ENCODE results near the gene ETV3L. TPM values are rescaled to one million over a fixed set of nuclear protein-coding genes. Genes with fewer than 3 reads are reported as not detected.

Gene ETV3L
- total RNA-seq, result not detected in 2 replicates

GRCh38 chr1:157099633-157100009, at the start of gene ETV3L:
TSS of gene ETV3L (minus strand) at chr1:157099808. CDS start at chr1:157099523, 285 bp downstream.
- no peak for DNase-seq (ENCODE audit: extremely low read depth, low read depth, low spot score)

- no peak for DNase-seq (ENCODE audit: extremely low read depth, low read depth, low spot score)
Measured at GRCh38 chr1:157147906-157148700, 48.5 kb upstream of the ETV3L start.

- no peak for DNase-seq (ENCODE audit: extremely low read depth, low read depth, low spot score)
Measured at GRCh38 chr1:157147037-157147436, 47.4 kb upstream of the ETV3L start.

GRCh38 chr1:157146244-157146643, 46.6 kb upstream of the ETV3L start:
- DNase-seq (ENCODE audit: extremely low read depth, low read depth, low spot score), result no peak

- DNase-seq (ENCODE audit: extremely low read depth, low read depth, low spot score), result no peak
Measured at GRCh38 chr1:157145076-157145475, 45.5 kb upstream of the ETV3L start.

- no peak for DNase-seq (ENCODE audit: extremely low read depth, low read depth, low spot score)
Measured at GRCh38 chr1:157144509-157144908, 44.9 kb upstream of the ETV3L start.

- DNase-seq (ENCODE audit: extremely low read depth, low read depth, low spot score), result no peak
Measured at GRCh38 chr1:157142765-157143423, 43.3 kb upstream of the ETV3L start.

GRCh38 chr1:157142201-157142600, 42.6 kb upstream of the ETV3L start:
- no peak for DNase-seq (ENCODE audit: extremely low read depth, low read depth, low spot score)

- no peak for DNase-seq (ENCODE audit: extremely low read depth, low read depth, low spot score)
Measured at GRCh38 chr1:157141212-157141855, 41.7 kb upstream of the ETV3L start.

GRCh38 chr1:157140063-157140588, 40.5 kb upstream of the ETV3L start:
- DNase-seq (ENCODE audit: extremely low read depth, low read depth, low spot score), result no peak

GRCh38 chr1:157139052-157139715, 39.6 kb upstream of the ETV3L start:
- DNase-seq (ENCODE audit: extremely low read depth, low read depth, low spot score), result no peak

- DNase-seq (ENCODE audit: extremely low read depth, low read depth, low spot score), result no peak
Measured at GRCh38 chr1:157138220-157139051, 38.8 kb upstream of the ETV3L start, which contains the start of gene ETV3. TSS of gene ETV3 (minus strand) at chr1:157138395. CDS start at chr1:157136352, 2,043 bp downstream.

GRCh38 chr1:157137408-157138219, 38.0 kb upstream of the ETV3L start:
- no peak for DNase-seq (ENCODE audit: extremely low read depth, low read depth, low spot score)

GRCh38 chr1:157137046-157137407, 37.4 kb upstream of the ETV3L start:
- no peak for DNase-seq (ENCODE audit: extremely low read depth, low read depth, low spot score)

GRCh38 chr1:157136133-157136532, 36.5 kb upstream of the ETV3L start:
- DNase-seq (ENCODE audit: extremely low read depth, low read depth, low spot score), result no peak

- DNase-seq (ENCODE audit: extremely low read depth, low read depth, low spot score), result no peak
Measured at GRCh38 chr1:157135646-157136045, 36.0 kb upstream of the ETV3L start.

GRCh38 chr1:157135070-157135469, 35.5 kb upstream of the ETV3L start:
- DNase-seq (ENCODE audit: extremely low read depth, low read depth, low spot score), result no peak

- DNase-seq (ENCODE audit: extremely low read depth, low read depth, low spot score), result no peak
Measured at GRCh38 chr1:157134442-157134841, 34.8 kb upstream of the ETV3L start.

- DNase-seq (ENCODE audit: extremely low read depth, low read depth, low spot score), result no peak
Measured at GRCh38 chr1:157133426-157133825, 33.8 kb upstream of the ETV3L start.

All from glomerular endothelial cell (primary cell).